Right cardiac atrium (tissue), 5 donors: ENCODE data around the gene DSCAML1. TPM values are rescaled to one million over a fixed set of nuclear protein-coding genes. Genes with fewer than 3 reads are reported as not detected.

Experiments
- polyA plus RNA-seq: library from polyadenylated mRNA; stranded (reverse); fragments of 200-250 nt; gene quantifications from one replicate; pipeline ENCODE4 v1.2.3, GENCODE V29; 2013
- total RNA-seq, 4 donors: library from RNA; stranded (reverse); fragmentation: NEBNext Ultra II Directional; extraction: Animal tissue kit (Norgen Biotek cat#: 25700); gene quantifications; one replicate each; pipeline ENCODE4 v1.2.1, GENCODE V29; 2021
- donor health status: healthy with polysubstance abuse.
- donor health status: DM: no; HTN: yes; CAD: no.
- donor health status: DM: no; HTN: no; CAD: no.
- donor health status: DM: no; HTN: yes; CAD: no; lungs with severe emphysema.
- donor health status: DM: yes; HTN: yes; CAD: no.

Gene DSCAML1
- total and polyA plus RNA-seq, 5 donors, result 0.45 to 1.4 (median 0.96) TPM

Other genes starting within 250 kb of the DSCAML1 start
- gene FXYD2, start 27.5 kb upstream of the DSCAML1 start, total RNA-seq, result 1 to 10 TPM; 1.1 to 4.0 (median 1.9) TPM
- gene FXYD2, start 27.5 kb upstream of the DSCAML1 start, polyA plus RNA-seq, result 2.1 TPM
- gene FXYD6, start 79.4 kb upstream of the DSCAML1 start, total RNA-seq, result 10 to 100 TPM; 36.1 to 47.8 (median 40.9) TPM
- gene FXYD6, start 79.4 kb upstream of the DSCAML1 start, polyA plus RNA-seq, result 54.1 TPM
- gene TMPRSS13, start 132.2 kb upstream of the DSCAML1 start, total RNA-seq, result under 1 TPM in 1 of 4 donors, not detected in 3; 0.11 TPM
- gene TMPRSS13, start 132.2 kb upstream of the DSCAML1 start, polyA plus RNA-seq, result 0.07 TPM
- gene IL10RA, start 189.2 kb upstream of the DSCAML1 start, total RNA-seq, result 10 to 100 TPM in 3 of 4 donors, 1 to 10 TPM in 1; 8.3 to 18.5 (median 11.6) TPM
- 3.1 TPM for gene IL10RA, start 189.2 kb upstream of the DSCAML1 start, polyA plus RNA-seq